HG03066 (cell line): ENCODE data around the gene CAPRIN1.
"Not testable (repeated sequence)": the region's sequence is repeated elsewhere in the genome, so short reads cannot be mapped to it uniquely, and the experiment has no call there.

Experiments
- ATAC-seq: cut with Tn5 transposase; IDR thresholded peaks from one replicate; pipeline ENCODE4 v1.9.1; 2021; ENCODE audit warnings: low read depth; ENCODE audit not compliant: unreplicated experiment

The CAPRIN1 gene

DNA sequence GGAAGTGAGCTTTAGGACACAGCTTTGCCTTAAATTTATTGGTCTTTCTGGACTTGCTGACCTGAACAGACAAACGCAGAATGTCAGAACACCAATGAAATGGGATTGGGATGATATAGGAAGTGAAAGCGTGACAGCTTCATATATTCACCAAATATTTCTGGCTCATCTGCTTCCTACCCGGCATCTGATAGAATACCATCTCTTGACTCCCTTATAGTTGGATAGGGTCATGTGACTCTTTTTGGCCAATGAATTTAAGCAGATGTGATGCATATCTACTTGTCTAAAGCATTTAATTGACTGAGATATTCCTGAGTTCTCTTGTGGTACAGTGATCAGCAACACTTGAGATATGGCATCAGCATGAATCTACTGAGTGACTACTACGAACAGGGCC, 2.5 kb upstream of the CAPRIN1 start:
- no peak for ATAC-seq

DNA sequence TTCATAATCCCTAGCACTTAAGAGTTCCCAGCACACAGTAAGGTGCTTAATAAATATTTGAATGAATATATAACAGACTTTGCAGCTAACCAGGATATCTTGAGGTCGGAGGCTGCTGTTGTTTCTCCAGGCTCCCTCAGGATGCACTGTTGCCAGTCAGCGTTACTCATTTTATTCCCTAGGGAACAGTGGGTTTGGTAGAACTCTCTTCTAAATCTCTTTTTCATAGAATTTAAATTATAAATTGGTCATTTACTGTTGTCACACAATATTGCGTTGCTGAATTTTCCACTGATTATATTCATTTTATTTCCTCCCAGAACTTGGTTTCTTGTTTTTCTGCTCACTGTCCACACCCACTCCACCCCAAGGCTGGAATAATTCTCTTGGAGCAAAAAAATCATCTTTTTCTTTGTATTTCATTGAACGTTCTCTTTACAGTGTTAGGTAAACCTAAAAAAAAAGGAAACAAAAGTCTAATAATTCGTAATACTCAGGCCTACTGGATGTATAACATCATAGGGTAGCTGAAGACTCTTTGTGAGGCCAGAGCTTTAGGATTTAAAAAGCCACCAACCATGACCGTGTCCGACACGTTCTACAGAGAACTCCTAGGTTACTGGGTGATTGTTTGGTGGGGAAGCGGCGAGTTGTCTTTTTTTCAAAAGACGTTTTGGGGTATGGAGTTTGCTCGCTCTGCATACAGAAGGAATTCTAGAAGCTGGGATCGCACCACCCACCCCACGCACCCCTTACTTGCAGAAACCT, 766 bp upstream of the CAPRIN1 start:
- no peak for ATAC-seq

DNA sequence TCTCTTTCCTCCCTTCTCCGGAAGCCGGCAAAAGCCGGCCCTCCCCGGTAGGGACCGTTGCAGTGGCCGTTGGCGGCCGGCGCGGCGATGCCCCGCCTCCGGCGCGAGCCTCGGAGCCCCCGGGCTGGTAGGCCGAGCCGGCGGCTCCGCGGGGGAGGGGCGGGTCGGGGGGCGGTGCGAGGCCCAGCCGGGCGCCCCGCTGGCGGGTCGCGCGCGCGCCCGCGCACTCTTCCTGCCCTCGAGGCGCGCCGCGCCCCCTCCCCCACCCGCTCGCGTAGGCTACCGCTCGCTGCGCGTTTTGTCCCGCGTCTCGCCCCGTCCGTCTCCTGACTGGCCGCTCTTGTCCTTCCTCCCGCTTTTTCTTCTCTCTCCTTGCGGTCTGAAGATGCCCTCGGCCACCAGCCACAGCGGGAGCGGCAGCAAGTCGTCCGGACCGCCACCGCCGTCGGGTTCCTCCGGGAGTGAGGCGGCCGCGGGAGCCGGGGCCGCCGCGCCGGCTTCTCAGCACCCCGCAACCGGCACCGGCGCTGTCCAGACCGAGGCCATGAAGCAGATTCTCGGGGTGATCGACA, 591 bp downstream of the CAPRIN1 start:
- ATAC-seq, result peak; percentile 55

DNA sequence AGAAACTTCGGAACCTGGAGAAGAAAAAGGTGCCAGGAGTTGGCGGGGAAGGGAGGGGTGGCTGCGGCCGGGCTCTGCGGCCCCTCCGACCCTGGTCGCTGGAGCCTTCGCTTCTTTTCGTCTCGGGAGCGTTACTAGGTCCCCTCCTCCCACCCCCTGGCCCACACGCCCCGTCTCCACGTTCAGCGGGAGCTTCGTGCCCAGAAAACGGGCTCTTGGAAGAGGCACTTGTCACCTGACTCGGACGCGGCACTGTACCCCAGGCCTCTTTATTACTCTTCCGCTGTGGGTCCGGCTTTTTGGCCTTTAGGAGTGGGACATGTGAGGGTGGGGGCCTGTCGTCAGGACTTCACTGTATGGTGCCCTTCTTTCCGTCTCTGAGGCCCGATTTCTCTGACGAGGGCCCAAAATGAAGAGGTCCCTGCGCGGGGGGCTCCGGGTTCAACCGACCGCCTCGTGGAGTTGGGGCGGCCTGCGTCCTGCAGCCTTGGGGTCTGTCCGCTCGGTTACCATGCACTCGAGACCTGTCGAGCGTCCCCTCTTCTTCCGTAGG, 1.2 kb downstream of the CAPRIN1 start:
- ATAC-seq, result no peak

DNA sequence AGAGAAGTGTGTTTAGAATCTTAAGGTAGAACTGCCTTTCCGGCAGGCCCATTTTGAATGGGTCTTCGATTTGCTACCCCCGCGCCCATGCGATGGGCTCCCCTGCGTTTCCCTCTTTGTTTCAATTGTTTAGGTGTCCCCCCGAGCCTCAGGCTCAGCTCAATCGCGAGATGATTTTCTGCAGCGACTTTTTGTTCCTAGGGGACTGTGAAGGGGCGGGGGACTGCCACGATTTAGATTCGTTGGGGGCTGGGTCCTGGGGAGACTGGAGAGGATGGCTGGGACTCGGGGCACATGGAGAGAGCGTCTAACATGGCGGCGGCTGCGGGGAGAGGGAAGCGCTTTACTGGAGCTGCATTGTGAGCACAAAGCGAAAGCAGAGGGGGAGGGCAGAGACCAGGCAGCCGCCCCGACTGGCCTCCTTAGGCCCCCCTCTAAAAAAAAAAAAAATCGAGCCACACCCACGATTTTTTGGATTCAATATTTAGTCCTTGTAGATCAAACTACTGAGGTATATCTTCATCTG, 1.7 kb downstream of the CAPRIN1 start:
- peak; percentile 41 for ATAC-seq

DNA sequence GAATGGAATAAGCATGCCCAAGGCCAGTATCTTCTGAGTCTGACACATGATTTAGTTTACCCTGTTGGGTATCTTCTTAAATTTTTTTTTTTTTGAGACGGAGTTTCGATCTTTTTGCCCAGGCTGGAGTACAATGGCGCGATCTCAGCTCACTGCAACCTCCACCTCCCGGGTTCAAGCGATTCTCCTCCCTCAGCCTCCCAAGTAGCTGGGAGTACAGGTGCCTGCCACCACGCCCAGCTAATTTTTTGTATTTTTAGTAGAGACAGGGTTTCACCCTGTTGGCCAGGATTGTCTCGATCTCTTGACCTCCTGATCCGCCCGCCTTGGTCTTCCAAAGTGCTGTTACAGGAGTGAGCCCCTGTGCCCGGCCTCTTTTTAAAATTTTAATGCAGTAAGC, 2.8 kb downstream of the CAPRIN1 start:
- not testable (repeated sequence) for ATAC-seq

DNA sequence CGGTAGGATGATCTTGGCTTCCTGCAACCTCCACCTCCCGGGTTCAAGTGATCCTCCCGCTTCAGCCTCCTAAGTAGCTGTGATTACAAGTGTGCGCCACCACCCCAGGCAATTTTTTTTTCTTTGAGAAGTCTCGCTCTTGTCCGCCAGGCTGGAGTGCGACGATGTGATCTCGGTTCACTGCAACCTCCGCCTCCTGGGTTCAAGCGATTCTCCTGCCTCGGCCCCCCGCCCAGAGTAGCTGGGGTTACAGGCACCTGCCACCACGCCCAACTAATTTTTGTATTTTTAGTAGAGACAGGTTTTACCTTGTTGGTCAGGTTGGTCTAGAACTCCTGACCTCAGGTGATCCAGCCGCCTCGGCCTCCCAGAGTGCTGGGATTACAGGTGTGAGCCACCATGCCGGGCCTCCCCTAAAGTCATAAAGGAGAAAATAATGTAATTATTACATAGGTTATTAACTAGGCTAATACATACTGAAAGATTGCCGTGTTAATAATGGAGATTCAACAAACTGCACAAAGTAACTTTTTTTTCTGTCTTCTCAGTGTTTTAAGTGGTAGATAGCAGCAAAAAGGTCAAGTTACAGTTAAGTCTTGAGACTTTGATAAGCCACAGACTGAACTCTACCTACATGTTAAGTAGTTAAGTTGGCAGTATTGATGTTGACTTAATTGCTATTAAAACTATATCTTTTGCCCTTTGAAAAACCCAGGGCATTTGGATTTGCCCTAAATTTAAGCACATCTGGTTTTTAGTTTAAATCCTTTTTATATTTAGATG, 3.9 kb downstream of the CAPRIN1 start:
- no peak for ATAC-seq

DNA sequence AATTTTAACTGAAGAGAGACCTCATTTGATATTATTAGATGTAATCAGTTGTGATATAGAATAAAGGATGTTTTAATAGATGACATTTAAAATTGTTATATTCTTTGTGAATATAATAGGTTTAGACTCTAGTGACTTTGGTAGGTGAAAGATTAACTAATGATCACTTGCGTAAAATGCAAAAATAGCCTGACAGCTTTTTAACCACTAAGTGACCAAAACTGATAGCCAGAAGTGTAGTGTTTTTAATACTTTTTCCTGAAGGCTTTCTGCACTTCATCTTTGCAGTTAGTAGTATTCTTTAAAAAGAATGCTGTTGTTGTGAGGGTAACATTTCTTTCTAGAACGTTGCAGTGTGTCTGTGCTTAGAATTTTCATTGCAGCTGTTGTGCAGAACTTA, 5.1 kb downstream of the CAPRIN1 start:
- ATAC-seq, result no peak

DNA sequence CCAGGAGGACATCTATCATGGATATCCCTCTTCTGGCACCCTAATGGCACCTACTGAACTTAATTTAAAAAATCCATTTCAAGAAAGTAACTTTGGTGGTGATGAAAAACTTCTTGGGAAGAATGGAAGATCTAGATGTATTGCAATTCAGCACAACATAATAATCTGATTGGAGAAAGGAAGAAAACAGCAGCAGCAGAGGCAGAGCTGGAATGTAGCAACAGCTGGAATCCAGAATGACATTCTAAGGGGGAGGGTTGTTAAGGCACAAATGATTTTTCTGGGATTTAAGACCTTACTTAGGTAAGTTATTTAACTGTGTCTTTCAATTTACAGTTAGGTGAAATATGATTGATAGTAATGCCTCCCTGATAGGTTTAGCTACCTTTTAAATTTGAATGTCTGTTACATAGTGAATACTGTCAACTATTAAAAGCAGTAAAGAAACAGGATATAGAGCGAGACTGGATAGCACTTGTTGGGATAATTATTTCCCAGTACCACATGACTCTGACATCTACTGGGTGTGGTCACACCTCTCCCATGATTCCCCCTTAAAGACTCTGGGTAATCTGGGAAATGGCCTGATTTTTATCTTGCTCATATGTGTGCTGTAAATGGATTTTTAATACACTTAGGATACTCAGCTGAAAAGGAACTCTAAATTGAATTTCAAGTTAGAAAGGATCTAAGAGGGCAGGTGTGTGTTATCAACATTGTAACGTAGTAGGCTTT, 11.7 kb downstream of the CAPRIN1 start:
- no peak for ATAC-seq

DNA sequence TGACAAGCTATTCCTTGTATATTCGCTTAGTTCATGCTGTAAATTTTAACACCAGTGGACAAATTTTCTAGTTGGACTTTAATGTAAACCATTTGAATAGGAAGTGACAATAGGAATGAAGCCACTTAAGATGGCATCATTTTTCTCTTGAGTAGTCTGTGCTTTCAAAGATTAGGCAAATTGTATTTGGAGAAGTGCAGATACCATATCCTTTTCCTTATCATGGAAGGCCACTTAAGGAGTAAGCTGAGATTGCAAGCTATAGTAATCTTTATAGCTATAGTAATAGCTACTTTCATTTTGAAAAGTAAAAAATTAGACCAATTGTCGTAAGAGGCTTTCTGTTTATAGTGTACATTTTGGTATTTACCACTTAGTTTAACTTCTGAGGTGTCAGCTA, 12.8 kb downstream of the CAPRIN1 start:
- ATAC-seq, result no peak

DNA sequence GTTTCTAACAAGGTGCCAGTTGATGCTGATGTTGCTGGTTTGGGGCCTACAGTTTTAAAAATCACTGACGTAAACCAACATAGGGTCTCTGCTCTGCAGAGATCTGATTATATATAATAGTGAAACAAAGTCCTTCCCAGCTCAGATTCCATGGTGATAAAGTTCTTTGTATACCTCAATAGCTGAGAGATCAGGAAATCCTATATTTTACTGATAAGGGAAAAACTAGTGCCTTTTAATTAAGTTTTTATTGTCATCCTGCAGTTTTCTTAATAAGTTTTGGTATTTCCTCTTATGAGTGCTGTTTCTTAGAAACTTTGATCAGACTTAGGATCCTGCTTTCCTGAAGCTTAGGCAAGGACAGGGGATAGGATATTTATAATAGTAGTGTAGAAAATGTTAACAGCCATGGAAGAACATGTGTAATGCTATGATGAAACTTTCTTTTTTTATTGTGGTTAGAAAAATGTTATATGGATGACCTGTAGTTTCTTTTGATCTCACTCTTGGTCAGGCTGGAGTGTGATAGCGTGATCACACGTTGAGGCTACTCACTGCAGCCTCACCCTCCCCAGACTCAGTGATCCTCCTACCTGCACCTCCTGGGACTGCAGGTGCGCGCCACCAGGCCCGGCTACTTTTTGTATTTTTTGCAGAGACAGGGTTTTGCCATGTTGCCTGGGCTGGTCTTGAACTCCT, 14.1 kb downstream of the CAPRIN1 start:
- ATAC-seq, result no peak

DNA sequence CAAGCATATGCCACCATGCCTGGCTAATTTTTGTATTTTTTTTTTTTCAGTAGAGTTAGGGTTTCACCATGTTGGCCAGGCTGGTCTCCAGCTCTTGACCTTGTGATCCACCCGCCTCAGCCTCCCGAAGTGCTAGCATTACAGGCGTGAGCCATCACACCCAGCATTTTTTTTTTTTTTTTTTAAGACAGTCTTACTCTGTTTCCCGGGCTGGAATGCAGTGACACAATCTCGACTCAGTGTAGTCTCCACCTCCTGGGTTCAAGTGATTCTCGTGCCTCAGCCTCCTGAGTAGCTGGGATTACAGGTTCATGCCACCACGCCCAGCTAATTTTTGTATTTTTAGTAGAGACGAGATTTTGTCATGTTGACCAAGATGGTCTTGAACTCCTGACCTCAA, 15.2 kb downstream of the CAPRIN1 start:
- not testable (repeated sequence) for ATAC-seq

DNA sequence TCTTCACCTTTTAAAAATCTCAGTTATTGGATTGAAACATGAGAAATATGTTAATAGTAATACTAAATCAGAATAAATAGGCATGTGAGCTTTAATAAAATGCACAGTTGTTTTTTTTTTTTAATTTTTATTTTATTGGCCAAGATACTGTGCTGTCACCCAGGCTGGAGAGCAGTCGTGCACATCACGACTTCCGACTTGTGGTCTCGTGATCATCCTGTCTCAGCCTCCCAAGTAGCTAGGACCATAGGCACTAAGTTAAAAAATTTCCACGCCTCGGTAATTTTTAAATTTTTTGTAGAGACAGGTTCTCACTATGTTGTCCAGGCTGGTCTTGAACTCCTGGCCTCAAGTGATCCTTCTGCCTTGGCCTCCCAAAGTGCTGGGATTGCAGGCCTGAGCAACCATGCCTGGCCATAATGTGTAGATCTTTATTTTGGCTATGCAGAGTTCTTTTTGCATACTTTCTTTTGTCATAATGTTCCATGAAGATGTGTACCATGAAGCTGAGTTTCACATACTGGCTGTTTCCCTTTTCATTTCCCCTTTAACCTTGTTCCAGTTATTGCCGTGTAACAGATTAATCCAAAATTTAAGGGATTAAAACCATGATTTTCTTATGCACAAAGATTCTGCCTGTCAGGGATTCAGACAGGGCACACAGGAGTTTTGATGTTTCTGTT, 16.0 kb downstream of the CAPRIN1 start:
- ATAC-seq, result no peak

DNA sequence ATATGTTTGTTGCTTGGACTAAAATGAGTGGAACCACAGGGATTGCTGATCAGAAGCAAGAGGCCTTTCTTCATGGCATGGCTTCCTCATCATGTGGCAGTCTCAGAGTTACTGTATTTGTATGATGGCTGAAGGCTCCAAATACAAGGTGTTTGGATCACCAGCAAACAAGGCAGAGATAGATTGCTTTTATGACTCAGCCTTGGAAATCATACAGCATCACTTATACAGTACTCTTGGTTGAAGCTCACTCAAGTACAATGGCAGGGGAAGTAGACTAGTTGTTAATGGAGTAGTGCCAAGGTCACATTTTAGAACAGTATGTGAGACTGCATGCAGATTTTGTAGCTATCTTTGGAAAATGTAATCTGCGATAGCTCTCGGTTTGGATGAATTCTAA, 16.6 kb downstream of the CAPRIN1 start:
- no peak for ATAC-seq

DNA sequence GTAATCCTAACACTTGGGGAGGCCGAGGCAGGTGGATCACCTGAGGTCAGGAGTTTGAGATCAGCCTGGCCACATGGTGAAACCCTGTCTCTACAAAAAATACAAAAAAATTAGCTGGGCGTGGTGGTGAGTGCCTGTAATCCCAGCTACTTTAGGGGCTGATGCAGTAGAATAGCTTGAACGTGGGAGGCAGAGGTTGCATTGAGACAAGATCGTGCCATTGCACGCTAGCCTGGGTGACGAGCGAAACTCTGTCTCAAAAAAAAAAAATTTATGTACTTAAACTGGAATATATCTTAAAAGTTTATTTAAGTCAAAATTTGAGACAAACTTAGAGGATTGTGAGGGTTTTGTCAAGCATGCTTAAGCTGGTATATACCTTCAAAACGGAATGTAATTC, 19.8 kb downstream of the CAPRIN1 start:
- ATAC-seq, result not testable (repeated sequence)

DNA sequence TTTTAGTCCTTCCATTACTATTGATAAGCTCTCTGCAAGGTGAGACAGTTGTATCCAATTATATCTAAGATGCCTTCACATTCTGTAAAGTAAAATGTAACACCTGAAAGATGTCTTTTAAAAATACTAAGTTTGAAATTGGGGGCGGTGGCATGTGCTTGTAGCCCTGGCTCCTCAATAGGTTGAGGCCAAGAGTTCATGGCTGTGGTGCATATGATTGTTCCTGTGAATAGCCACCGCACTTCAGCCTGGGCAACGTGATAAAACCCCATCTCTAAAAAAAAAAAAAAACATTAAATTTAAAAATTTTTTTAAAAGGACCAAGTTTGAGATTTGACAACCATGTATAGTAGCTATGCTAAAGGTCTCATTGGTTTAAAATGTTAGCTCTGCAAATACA, 20.5 kb downstream of the CAPRIN1 start:
- ATAC-seq, result no peak

DNA sequence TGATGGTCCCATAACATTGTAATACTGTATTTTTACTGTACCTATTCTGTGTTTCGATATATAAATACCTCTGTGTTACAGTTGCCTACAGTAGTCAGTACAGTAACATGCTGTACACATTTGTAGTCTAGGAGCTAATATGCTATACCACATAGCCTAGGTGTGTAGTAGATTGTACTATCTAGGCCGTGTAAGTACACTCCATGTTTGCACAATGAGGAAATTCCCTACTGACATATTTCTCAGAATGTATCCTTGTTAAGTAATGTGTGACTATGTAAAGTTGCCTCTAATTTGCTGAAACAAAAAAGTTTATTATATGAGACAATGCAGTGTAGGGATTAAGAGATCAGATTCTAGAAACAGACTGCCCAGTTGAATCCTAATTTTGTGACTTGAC, 21.3 kb downstream of the CAPRIN1 start:
- no peak for ATAC-seq

DNA sequence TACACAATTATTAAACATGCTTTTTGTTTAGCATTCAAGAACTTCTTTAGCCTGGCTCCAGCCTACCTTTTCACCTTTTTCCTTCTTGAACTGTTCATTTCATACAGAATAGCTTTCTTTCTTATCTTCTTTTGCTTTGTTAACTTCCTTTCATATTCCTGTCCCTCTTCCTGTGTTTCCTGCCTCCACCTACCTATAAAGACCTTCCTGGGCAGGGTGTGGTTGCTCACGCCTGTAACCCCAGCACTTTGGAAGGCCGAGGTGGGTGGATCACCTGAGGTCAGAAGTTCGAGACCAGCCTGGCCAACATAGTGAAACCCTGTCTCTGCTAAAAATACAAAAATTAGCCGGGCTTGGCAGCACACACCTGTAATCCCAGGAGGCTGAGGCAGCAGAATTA, 22.9 kb downstream of the CAPRIN1 start:
- no peak for ATAC-seq

DNA sequence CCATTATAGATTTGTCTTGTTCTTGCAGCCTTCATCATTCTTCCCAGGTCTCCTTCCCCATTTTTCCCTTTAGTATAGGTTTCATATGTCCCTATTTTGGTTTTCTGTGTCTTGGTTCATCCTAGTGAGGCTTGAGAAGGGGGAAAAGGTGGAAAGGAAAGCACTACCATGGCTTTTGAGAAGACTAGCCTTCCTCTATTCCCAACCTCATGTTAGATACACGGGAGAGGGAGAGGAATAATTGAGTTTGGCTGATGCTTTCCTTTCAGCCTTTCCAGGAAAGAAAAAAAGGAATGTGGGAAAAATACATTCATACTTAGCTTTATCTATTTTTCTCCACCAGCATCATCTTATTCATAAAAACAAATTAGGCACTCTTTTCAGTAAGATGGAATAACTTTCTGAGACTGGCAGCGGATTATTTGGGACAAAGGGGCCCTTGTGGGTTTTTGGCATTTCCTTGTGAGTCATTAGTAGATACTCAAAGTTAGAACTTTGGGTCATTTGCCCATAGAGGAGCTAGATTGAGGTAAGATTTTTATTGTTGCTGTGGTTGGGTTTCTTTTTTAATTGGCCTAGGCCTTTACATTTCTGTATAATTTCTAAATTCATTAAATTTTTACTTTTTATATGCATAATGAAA, 23.8 kb downstream of the CAPRIN1 start:
- ATAC-seq, result no peak
